ENCODE data around the gene TBL1X. TPM values are rescaled to one million over a fixed set of nuclear protein-coding genes. Genes with fewer than 3 reads are reported as not detected.
A peak's percentile ranks its signal among the peaks of the same experiment; 100 is the strongest.

The TBL1X gene
- total and polyA plus RNA-seq, 2 donors (not counting 3 experiments of a cell fraction or from before 2014, with no cell fraction given), result 8.7 to 25.3 TPM

GRCh38 chrX:9786798-9787635, 322.2 kb downstream of the TBL1X start:
- Histone ChIP-seq H3K9me1 (replicated peaks; ENCODE audit: control insufficient read depth, extremely low read depth, insufficient read depth, low read length) (no peaks in the 10 kb centered on the region), H3K9ac (replicated peaks; ENCODE audit: extremely low read depth, insufficient read depth, low read length) (peak overlapping the region; percentile 78), H3K27ac (ENCODE audit: insufficient read depth, low read depth, low read length) (peak overlapping the region; percentile 35), H4K20me1 (replicated peaks; ENCODE audit: control insufficient read depth, extremely low read depth, insufficient read depth, low read length) (no peaks in the 10 kb centered on the region), H3K9me3 (replicated peaks; ENCODE audit: control insufficient read depth, insufficient read depth, low read length) (no peaks in the 10 kb centered on the region), H3K36me3 (ENCODE audit: control insufficient read depth in 2 of 2, extremely low read depth in 1 of 2, insufficient read depth in 2 of 2, low read length in 2 of 2) (no peaks in the 10 kb centered on the region), H3K4me3 (replicated peaks in 1 of 3; ENCODE audit: insufficient read depth in 1 of 3, low read depth in 1 of 3, low read length in 3 of 3) (peak overlapping the region; percentile 8 to 83 (median 73)), H3K4me2 (ENCODE audit: insufficient read depth, low read length) (peak overlapping the region; percentile 93), H3K79me2 (ENCODE audit: control insufficient read depth, insufficient read depth, low read length) (peaks cover 22% of the 10 kb centered on the region), H3K27me3 (ENCODE audit: control insufficient read depth in 2 of 2, insufficient read depth in 2 of 2, low read length in 2 of 2) (no peaks in the 10 kb centered on the region), H3K4me1 (ENCODE audit: control insufficient read depth, extremely low read depth, insufficient read depth, low read length) (peaks cover 9% of the 10 kb centered on the region), H2AFZ (ENCODE audit: low read depth, low read length) (no peak overlapping the region)
- FAIRE-seq, result no peak
- DNase-seq (ENCODE audit: low read depth, low spot score), result peak; percentile 49
- POLR2A ChIA-PET, result interaction anchor here (0.6 kb wide), 1 partner anchor 203 kb away, joined by 4 read pairs; no protein-coding TSS in a partner anchor
- dilution Hi-C loops (cut with MboI; ENCODE audit: extremely low pct_ligation_motif_present, low sequenced_read_pairs), result no loop called here
- TSS peak; percentile 33 for BruUV-seq (replicated peaks)
- CTCF ChIA-PET, result interaction anchor here (0.8 to 3.2 kb wide), 2 partner anchors 96 kb away, joined by 3 to 9 read pairs; no protein-coding TSS in a partner anchor
- intact Hi-C loops (cut with micrococcal nuclease), result loop anchor here (1.0 to 5.0 kb wide), 4 partner anchors 16 to 85 kb away; no protein-coding TSS in a partner anchor
- no peak for TF ChIP-seq POLR2A (IDR thresholded peaks at IDR 0.05; ENCODE audit: low read depth, low read length)
- no peak for TF ChIP-seq POLR2AphosphoS5 (IDR thresholded peaks at IDR 0.05; ENCODE audit: insufficient read depth, low read depth, low read length)
- no peak for TF ChIP-seq MAX (IDR thresholded peaks at IDR 0.05; ENCODE audit: insufficient read depth, insufficient read length)
- TF ChIP-seq GATA2 (IDR thresholded peaks at IDR 0.05; ENCODE audit: insufficient read depth, insufficient read length, low read depth, low read length), result no peak
- no peak for TF ChIP-seq MYC (IDR thresholded peaks at IDR 0.05; ENCODE audit: low read depth, low read length)

DNA sequence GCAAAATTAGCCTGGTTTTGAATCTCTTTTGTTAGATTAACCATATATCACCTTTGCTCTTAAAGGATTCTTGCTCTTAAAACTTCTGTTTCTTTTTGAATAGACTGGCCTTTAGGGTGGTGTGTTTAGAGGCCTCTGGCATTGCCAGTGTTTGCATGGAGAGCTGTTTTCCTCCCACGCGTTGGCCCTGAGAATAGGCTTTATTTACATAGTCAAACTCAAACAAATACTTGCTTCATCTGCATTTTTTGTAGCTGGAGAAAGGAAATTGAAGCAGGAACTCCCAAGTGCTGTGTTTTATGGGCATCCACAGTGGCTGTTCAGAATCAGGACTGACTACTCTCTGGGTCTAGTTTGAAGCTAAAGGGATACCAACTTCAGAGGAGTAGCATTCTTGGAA, 324.1 kb downstream of the TBL1X start:
- Histone ChIP-seq H3K27ac (ENCODE audit: insufficient read depth, low read depth, low read length) (no peak overlapping the region), H3K9me3 (replicated peaks; ENCODE audit: control insufficient read depth, insufficient read depth, low read length) (no peaks in the 10 kb centered on the region), H3K4me3 (replicated peaks in 1 of 3; ENCODE audit: insufficient read depth in 1 of 3, low read depth in 1 of 3, low read length in 3 of 3) (no peak overlapping the region), H4K20me1 (replicated peaks; ENCODE audit: control insufficient read depth, extremely low read depth, insufficient read depth, low read length) (no peaks in the 10 kb centered on the region), H3K36me3 (ENCODE audit: control insufficient read depth in 2 of 2, extremely low read depth in 1 of 2, insufficient read depth in 2 of 2, low read length in 2 of 2) (no peaks in the 10 kb centered on the region), H3K9ac (replicated peaks; ENCODE audit: extremely low read depth, insufficient read depth, low read length) (no peak overlapping the region), H2AFZ (ENCODE audit: low read depth, low read length) (no peak overlapping the region), H3K79me2 (ENCODE audit: control insufficient read depth, insufficient read depth, low read length) (peaks cover 25% of the 10 kb centered on the region), H3K4me2 (ENCODE audit: insufficient read depth, low read length) (no peak overlapping the region), H3K27me3 (ENCODE audit: control insufficient read depth in 2 of 2, insufficient read depth in 2 of 2, low read length in 2 of 2) (no peaks in the 10 kb centered on the region), H3K9me1 (replicated peaks; ENCODE audit: control insufficient read depth, extremely low read depth, insufficient read depth, low read length) (no peaks in the 10 kb centered on the region), H3K4me1 (ENCODE audit: control insufficient read depth, extremely low read depth, insufficient read depth, low read length) (peaks cover 9% of the 10 kb centered on the region)
- ChIA-PET CTCF (interaction anchor here (0.9 to 3.2 kb wide), 3 partner anchors 21 to 94 kb away, joined by 3 to 9 read pairs (median 7); no protein-coding TSS in a partner anchor), POLR2A (no interaction called here)
- dilution Hi-C loops (cut with MboI; ENCODE audit: extremely low pct_ligation_motif_present, low sequenced_read_pairs), result no loop called here
- BruUV-seq (replicated peaks), result no TSS peak
- FAIRE-seq (peak; percentile 97), DNase-seq (ENCODE audit: low read depth, low spot score) (peak; percentile 71)
- intact Hi-C loops (cut with micrococcal nuclease), result loop anchor here (1.0 to 5.0 kb wide), 3 partner anchors 29 to 83 kb away; no protein-coding TSS in a partner anchor
- no peak for TF ChIP-seq FOS (IDR thresholded peaks at IDR 0.05; ENCODE audit: borderline replicate concordance, insufficient read depth, low read length)
- no peak for TF ChIP-seq GATA2 (IDR thresholded peaks at IDR 0.05; ENCODE audit: insufficient read depth, insufficient read length, low read depth, low read length)
- no peak for TF ChIP-seq EZH2 (IDR thresholded peaks at IDR 0.05; ENCODE audit: borderline replicate concordance, low read depth, low read length, severe bottlenecking)
- no peak for TF ChIP-seq MAX (IDR thresholded peaks at IDR 0.05; ENCODE audit: insufficient read depth, insufficient read length)
- no peak for TF ChIP-seq POLR2AphosphoS5 (IDR thresholded peaks at IDR 0.05; ENCODE audit: insufficient read depth, low read depth, low read length)
- TF ChIP-seq MYC (IDR thresholded peaks at IDR 0.05; ENCODE audit: low read depth, low read length), result no peak
- no peak for TF ChIP-seq POLR2A (IDR thresholded peaks at IDR 0.05; ENCODE audit: low read depth, low read length)
- no peak for TF ChIP-seq JUN (IDR thresholded peaks at IDR 0.05; ENCODE audit: borderline replicate concordance, insufficient read depth, insufficient read length, low read depth)
- TF ChIP-seq, protein P1, sequence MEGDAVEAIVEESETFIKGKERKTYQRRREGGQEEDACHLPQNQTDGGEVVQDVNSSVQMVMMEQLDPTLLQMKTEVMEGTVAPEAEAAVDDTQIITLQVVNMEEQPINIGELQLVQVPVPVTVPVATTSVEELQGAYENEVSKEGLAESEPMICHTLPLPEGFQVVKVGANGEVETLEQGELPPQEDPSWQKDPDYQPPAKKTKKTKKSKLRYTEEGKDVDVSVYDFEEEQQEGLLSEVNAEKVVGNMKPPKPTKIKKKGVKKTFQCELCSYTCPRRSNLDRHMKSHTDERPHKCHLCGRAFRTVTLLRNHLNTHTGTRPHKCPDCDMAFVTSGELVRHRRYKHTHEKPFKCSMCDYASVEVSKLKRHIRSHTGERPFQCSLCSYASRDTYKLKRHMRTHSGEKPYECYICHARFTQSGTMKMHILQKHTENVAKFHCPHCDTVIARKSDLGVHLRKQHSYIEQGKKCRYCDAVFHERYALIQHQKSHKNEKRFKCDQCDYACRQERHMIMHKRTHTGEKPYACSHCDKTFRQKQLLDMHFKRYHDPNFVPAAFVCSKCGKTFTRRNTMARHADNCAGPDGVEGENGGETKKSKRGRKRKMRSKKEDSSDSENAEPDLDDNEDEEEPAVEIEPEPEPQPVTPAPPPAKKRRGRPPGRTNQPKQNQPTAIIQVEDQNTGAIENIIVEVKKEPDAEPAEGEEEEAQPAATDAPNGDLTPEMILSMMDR (IDR thresholded peaks at IDR 0.05; ENCODE audit: extremely low read depth in 1 of 2, insufficient read depth in 1 of 2, low read depth in 1 of 2, low read length in 2 of 2), result no peak

Measured in endothelial cell of umbilical vein (primary cell).